GM18868 (cell line): Measurements from ENCODE around the gene SEPTIN1.

ENCODE experiments used
- ATAC-seq: cut with Tn5 transposase; IDR thresholded peaks from one replicate; pipeline ENCODE4 v1.9.1; 2021; ENCODE audit warnings: mild to moderate bottlenecking, moderate library complexity; ENCODE audit not compliant: unreplicated experiment

SEPTIN1 gene

GRCh38 chr16:30377812-30378235 is 4.5 kb downstream of the SEPTIN1 start:
- ATAC-seq: peak; percentile 38

- no peak for ATAC-seq
Measured at GRCh38 chr16:30377050-30377811, 5.1 kb downstream of the SEPTIN1 start.

GRCh38 chr16:30376461-30376902 is 5.9 kb downstream of the SEPTIN1 start:
- no peak for ATAC-seq

GRCh38 chr16:30375864-30376263 is 6.5 kb downstream of the SEPTIN1 start:
- ATAC-seq: no peak

GRCh38 chr16:30374538-30374937 is 7.8 kb downstream of the SEPTIN1 start, which contains the start of gene MYL11:
MYL11 (plus strand) TSS chr16:30374802; CDS start chr16:30374858, 56 bp downstream.
- ATAC-seq: no peak

- no peak for ATAC-seq
Measured at GRCh38 chr16:30372725-30373124, 9.6 kb downstream of the SEPTIN1 start.

- ATAC-seq: no peak
Measured at GRCh38 chr16:30372038-30372712, 10.2 kb downstream of the SEPTIN1 start.

GRCh38 chr16:30371248-30371816 is 11.0 kb downstream of the SEPTIN1 start:
- ATAC-seq: no peak

GRCh38 chr16:30370456-30371247 is 11.7 kb downstream of the SEPTIN1 start, which contains the start of gene TBC1D10B:
TBC1D10B (minus strand) TSS chr16:30370494; CDS start chr16:30370183, 311 bp downstream.
- ATAC-seq: peak; percentile 76

- peak; percentile 3 for ATAC-seq
Measured at GRCh38 chr16:30369938-30370455, 12.4 kb downstream of the SEPTIN1 start.

GRCh38 chr16:30369091-30369937 is 13.0 kb downstream of the SEPTIN1 start:
- no peak for ATAC-seq

- no peak for ATAC-seq
Measured at GRCh38 chr16:30368792-30369090, 13.6 kb downstream of the SEPTIN1 start.

GRCh38 chr16:30368122-30368791 is 14.1 kb downstream of the SEPTIN1 start:
- ATAC-seq: no peak

GRCh38 chr16:30367349-30368009 is 14.9 kb downstream of the SEPTIN1 start:
- no peak for ATAC-seq

- ATAC-seq: no peak
Measured at GRCh38 chr16:30366511-30366910, 15.8 kb downstream of the SEPTIN1 start.

GRCh38 chr16:30365200-30365599 is 17.2 kb downstream of the SEPTIN1 start:
- ATAC-seq: no peak

GRCh38 chr16:30361180-30361579 is 21.2 kb downstream of the SEPTIN1 start:
- ATAC-seq: no peak

- ATAC-seq: no peak
Measured at GRCh38 chr16:30359871-30360170, 22.5 kb downstream of the SEPTIN1 start.
